GM19351 (cell line): ENCODE data around the gene NUB1.
A peak's percentile ranks its signal among the peaks of the same experiment; 100 is the strongest.

Experiments
- ATAC-seq: cut with Tn5 transposase; IDR thresholded peaks from one replicate; pipeline ENCODE4 v1.9.1; 2021; ENCODE audit warnings: mild to moderate bottlenecking, moderate library complexity; ENCODE audit not compliant: unreplicated experiment

The NUB1 gene

DNA sequence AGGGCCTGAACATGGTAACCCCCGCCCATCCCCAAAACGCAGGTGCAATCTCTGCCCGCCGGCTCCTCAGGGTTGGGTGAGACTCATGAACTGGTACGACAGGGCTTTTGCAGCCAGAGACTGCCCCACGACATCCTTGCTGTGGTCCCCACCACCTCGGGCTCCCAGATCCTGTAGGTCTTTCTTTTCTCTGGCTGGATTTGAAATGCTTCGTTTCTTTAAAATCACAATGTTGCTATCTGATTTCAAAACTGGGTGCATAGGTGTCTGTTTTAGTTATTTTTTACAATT lies 46.3 kb downstream of the NUB1 start:
- ATAC-seq: no peak

DNA sequence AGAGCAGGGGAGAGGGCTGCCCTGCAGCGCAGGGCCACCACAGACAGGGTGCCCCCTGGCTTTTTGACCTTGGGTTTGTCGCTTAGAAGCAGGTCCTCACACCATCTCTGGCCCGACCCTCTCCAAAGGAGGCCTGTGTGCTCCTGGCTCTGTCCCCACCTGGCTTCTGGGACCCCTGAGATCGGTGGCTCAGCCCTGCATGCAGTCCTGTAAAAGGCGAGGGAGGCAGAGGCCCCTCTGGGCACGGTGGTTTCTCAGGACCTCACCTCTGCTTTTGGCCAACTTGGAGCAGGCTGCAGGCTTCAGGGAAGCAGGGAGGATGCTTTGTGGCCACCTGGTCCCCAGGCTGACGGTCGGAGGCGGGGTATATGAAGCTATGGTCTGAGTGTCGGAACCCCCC lies 46.8 kb downstream of the NUB1 start:
- no peak for ATAC-seq

DNA sequence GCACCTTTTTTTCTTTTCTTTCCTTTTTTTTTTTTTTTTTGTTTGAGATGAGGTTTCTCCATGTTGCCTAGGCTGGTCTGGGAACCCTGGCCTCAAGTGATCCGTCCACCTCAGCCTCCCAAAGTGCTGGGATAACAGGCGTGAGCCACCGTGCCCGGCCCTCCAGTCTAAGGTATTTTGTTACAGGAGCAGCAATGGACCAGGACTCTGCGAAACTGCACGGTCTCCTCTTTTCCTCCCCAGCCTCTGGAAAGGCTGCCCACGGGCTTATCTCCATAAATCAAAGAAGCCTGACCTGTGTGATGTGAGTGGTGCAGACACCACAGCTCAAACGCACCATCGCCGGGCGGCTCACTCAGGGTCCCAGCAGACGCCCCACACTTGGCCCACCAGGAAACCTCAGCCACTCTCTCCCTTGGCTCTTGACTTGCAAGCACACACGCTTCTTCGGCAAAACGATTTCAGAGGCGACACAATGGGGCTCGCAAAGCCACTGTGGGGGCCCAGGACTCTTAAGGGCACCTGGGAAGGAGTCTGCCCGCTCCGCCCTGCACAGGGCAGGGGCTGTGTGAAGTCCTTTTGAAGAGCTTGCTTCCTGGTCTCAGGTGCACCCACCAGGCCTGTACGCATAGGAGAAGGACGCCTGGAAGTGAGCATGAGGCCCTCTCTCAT lies 47.6 kb downstream of the NUB1 start:
- no peak for ATAC-seq

DNA sequence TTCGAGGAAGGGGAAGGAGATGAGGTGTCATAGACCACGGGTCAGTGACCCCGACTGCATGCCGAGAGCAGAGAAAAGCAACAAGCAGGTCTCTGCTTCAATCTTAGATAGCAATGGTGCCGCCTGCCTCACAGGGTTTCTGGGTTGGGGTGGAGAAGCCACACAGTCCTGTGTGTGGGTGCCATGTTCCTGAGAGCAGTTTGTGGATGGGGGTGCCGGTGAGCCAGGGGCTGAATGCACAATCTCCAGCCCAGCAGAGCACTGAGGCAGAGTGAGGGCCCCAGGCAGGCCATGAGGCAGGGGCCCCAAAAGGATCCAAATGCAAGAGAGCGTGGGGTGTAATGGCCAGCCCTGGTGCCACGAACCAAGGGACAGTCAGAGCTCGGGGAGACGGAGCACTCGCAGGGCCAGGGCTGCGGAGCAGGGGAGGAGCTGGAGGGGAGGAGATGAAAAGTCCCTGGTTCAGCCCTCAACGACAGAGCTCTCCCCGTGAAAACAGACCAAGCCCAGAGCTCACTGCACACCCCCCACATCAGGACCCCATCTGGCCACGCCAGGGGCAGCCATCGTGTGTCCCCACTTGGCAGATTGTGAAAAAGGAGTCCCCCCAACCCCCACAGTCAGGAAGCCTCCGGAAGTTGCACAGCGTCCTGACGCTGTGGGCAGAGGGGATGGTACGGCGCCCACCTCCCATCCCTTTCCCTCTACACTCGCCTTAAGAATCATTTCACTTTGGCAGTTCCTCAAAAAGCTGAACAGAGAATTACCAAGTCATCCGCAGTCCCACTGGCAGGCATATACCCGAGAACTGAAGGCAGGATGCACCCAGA lies 48.4 kb downstream of the NUB1 start:
- no peak for ATAC-seq

DNA sequence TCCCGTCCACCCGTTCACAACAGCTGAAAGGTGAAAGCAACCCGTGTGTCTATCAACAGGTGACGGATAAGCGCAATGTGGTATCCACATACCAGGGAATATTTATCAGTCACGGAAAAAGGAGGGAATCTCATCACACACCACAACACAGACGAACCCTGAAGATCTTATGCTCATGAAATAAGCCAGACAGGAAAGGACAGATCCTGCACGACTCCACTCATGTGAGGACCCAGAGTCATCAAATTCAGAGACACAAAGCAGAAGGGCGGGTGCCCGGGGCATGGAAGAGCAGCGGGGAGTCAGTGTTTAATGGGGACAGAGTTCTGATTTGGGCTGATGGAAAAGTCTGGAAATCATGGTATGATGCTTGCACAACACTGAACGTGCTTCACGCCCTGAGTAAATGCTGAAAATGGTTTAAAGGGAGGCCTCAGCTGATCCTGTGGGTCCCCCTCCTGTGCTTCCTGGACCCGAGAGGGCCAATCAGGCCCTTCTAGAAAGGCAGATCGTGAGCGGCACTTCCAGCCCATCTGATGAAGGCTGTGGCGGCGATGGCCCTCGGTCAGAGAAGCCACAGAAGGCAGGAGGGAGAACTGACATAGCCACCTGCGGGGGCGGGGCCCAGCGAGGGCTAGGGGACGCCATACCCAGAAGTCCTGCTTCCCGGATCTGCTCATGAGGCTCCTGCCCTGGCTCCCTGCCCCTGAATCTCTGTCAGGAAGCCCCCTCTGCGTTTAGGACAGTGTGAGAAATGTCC lies 49.2 kb downstream of the NUB1 start:
- ATAC-seq: no peak

GRCh38 chr7:151391358-151391730 lies 49.7 kb downstream of the NUB1 start:
- no peak for ATAC-seq

DNA sequence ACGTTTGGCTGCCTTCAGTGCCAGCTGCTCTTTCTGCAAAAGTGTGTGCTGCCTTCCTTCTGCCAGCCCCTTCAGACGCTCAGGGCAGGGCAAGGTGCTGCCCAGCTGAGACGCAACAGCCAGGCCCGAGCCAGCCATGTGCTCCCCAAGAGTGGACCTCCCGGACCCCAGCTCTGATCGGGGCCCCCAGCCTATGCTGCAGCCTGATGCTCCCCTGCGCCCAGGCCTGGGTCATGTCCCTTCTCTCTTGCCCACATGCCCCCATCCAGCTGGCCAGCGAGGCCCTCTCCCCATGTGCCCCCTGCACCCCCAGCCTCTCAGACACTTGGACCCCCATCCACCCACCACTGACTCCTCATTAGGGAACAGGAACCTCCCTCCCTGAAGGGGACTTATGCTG lies 50.4 kb downstream of the NUB1 start:
- no peak for ATAC-seq

- ATAC-seq: no peak
Measured at GRCh38 chr7:151392426-151392825, 50.8 kb downstream of the NUB1 start.

DNA sequence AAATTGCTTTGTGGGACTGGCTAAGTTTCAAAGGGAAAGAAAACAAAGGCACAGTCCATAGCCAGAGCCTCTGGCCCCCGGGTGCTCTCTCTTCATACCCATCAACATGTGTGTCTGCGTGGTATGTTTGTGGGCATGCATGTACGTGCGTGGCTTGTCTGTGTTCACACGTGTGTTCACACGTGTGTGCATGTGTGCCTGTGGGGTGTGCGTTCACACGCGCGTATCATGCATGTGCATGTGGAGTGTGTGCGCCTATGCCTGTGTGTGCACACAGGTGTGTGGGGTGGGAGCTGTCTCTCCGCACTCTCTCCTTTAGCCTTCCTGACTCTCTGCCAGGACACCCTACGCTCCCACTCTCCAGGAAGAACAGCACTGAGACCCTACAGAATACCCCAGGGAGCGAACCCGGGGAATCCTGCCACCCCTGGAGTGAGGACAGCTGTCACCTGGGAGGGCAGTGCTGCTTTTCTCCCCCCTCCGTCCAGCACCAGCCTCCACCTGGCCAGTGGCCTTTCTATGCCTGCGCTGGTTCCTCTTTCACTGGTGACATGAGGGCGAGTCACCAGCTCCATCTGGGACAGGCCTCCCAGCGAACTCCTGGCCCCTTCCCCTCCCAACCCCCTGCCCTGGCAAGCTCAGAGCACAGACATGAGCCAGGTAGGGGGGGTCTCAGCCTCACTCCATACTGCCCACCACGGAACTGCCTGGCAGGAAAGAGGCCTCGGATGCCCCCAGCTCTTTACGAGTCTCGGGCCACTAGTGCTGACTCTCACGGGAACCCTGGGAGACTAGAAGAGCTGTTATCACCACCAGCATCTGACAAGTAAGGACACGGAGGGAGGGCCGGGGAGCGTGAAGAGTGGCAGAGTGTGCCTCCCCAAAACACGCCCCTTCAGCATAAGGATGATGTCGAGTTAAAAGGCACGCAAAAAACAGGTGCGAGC lies 51.7 kb downstream of the NUB1 start:
- ATAC-seq: no peak

DNA sequence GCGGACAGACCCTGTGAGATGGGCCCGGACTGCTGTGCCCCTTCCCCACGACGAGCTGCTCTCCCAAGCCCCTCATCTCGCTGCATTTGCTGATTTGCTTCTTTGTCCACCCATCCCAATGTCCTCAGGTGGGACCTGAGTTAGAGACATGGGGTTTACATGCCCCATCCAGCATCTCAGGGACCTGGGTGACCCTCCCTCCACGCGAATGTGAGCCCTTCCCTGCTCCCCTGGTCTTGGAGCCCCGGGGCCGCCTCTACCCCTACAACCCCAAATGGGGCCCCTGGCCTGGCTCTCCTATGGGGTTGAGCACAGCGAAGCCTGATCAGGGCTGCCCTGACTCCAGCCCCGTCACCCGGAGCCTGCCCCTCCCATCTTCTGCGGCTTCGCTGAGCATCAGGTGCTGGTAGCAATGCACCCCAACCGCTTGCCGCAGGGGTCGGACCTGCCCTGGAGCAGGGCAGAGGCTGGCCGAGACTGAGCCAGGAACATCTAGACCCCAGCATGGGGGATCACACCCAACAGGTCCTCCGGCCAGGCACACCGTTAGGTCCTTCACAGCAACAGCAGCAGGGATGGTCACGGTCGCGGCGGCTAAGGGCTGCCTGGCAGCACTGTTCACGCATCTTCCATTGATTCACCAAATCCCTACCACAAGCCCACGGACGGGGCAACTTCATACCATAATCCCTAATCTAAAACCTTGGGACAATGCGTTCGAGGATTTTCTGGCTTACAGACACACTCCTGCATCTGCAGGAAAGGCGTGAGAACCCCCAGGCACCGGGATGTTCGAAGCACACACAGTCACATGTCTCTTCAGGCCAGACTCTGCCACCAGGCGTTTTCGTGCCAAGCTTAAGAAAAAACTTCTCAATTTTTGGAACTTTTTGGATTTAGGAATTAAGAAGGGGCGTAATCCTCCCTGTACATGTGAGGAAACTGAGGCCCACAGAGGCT lies 52.7 kb downstream of the NUB1 start:
- no peak for ATAC-seq

- no peak for ATAC-seq
Measured at GRCh38 chr7:151395036-151395367, 53.4 kb downstream of the NUB1 start.

GRCh38 chr7:151396328-151396970 lies 54.8 kb downstream of the NUB1 start:
- ATAC-seq: no peak

GRCh38 chr7:151397026-151397425 lies 55.4 kb downstream of the NUB1 start:
- ATAC-seq: no peak

- no peak for ATAC-seq
Measured at GRCh38 chr7:151398446-151399304, 57.1 kb downstream of the NUB1 start.

DNA sequence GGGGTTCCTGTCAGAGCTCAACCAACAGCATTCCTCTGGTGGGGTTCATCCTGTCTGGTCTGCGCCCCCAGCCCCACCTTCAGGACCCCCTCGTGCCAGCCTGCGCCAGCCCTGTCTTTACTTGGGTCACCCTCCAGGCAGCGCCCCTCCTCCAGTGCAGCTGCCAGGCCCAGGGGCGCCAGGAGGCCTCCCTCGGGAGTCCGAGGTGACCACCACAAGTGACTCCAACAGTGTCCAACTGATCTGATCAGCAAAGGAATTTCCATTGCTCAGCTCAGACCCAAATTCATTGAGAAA lies 57.6 kb downstream of the NUB1 start:
- ATAC-seq: no peak

GRCh38 chr7:151399906-151400305 lies 58.3 kb downstream of the NUB1 start:
- ATAC-seq: no peak

DNA sequence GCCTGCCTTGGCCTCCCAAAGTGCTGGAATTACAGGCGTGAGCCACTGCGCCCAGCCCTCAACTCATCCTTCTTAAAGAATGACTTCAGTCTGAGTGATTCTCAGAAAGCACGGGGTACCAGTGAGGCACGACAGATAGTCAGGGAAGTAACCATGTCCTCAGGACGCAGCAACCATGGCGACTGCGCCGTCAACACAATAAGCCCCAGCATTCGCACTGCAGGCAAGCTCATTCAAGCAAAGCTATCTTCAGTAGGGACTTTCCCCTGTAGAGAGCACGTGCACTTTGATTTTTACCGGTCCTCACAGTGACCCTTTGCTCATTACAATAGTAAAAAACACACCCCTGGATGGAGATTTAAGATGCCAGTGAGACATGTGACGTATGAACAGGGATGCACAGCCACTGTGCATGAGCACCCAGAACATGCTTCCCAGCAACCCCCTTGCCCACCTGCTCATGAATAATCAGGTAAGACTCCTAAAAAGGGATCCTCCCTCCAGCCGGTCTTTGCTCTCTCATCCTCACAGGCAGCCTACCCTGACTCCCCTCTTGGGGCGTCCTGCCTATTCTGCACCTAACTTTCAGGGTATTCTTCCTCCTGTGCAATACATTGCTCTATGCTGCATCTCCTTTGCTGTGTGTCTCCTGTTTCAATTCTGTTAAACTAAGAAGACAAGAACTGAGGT lies 59.2 kb downstream of the NUB1 start:
- ATAC-seq: peak; percentile 81
